Neural cell (in vitro differentiated cells): ENCODE results near the gene GPC5. TPM values are rescaled to one million over a fixed set of nuclear protein-coding genes. Genes with fewer than 3 reads are reported as not detected.

Experiments used
- H2AFZ ChIP-seq: fragments of 200-600, 300-800 bp; sonication (generic), shearing (Covaris generic); 2 replicates; pipeline ENCODE4 v1.6.0; 2014; ENCODE audit warnings: low read depth, mild to moderate bottlenecking, antibody characterized with exemption, low read length, moderate library complexity
- H3F3A ChIP-seq: fragments of 200-600 bp; shearing (Covaris generic); 2 replicates; pipeline ENCODE4 v1.6.1; 2016; ENCODE audit warnings: mild to moderate bottlenecking, moderate library complexity, mixed read lengths, antibody characterized with exemption, low read length; ENCODE audit not compliant: insufficient read depth, poor library complexity, severe bottlenecking
- H3K27ac ChIP-seq: fragments of 200-600, 300-800 bp; sonication (generic), shearing (Covaris generic); 2 replicates; pipeline ENCODE4 v1.5.1; 2014; ENCODE audit warnings: mild to moderate bottlenecking, low read length, moderate library complexity
- H3K27me3 ChIP-seq: fragments of 300-800, 200-600 bp; sonication (generic), shearing (Covaris generic); 2 replicates; pipeline ENCODE4 v1.6.0; 2014; ENCODE audit warnings: mild to moderate bottlenecking, low read depth, low read length, moderate library complexity; ENCODE audit not compliant: insufficient read depth
- H3K36me3 ChIP-seq: fragments of 300-800, 200-600 bp; sonication (generic), shearing (Covaris generic); 2 replicates; pipeline ENCODE4 v1.5.1; 2014; ENCODE audit warnings: mild to moderate bottlenecking, antibody characterized with exemption, low read length, moderate library complexity; ENCODE audit not compliant: insufficient read depth
- H3K4me2 ChIP-seq: fragments of 300-800, 200-600 bp; sonication (generic), shearing (Covaris generic); 2 replicates; pipeline ENCODE4 v1.6.0; 2014; ENCODE audit warnings: mild to moderate bottlenecking, low read length
- H3K4me3 ChIP-seq: fragments of 300-800, 200-600 bp; sonication (generic), shearing (Covaris generic); 2 replicates; pipeline ENCODE4 v1.5.1; 2014; ENCODE audit warnings: mild to moderate bottlenecking, low read length, moderate library complexity
- H3K79me2 ChIP-seq: fragments of 200-600 bp; shearing (Covaris generic); replicated peaks from 2 replicates; pipeline ENCODE4 v1.6.0; 2014; ENCODE audit warnings: mild to moderate bottlenecking, low read length, moderate library complexity; ENCODE audit not compliant: insufficient read depth
- H3K9ac ChIP-seq: fragments of 300-800, 200-600 bp; sonication (generic), shearing (Covaris generic); 2 replicates; pipeline ENCODE4 v1.6.1; 2016; ENCODE audit warnings: mild to moderate bottlenecking, low read length, mixed read lengths
- H3K9me2 ChIP-seq: fragments of 200-600 bp; shearing (Covaris generic); 2 replicates; pipeline ENCODE4 v1.6.1; 2016; ENCODE audit warnings: mild to moderate bottlenecking, low read length, mixed read lengths; ENCODE audit not compliant: insufficient read depth
- H3K9me3 ChIP-seq: fragments of 200-600, 300-800 bp; sonication (generic), shearing (Covaris generic); 2 replicates; pipeline ENCODE4 v1.6.1; 2016; ENCODE audit warnings: mild to moderate bottlenecking, mixed run types, low read length, moderate library complexity, mixed read lengths
- H4K20me1 ChIP-seq: fragments of 200-600 bp; shearing (Covaris generic); 2 replicates; pipeline ENCODE4 v1.6.1; 2016; ENCODE audit warnings: mild to moderate bottlenecking, mixed run types; ENCODE audit not compliant: insufficient read depth
- CTCF ChIP-seq: fragments of 450-650 bp; IDR thresholded peaks from 2 replicates; pipeline ENCODE4 v1.5.1; 2014; ENCODE audit warnings: antibody characterized with exemption, mild to moderate bottlenecking, moderate library complexity; ENCODE audit not compliant: poor library complexity, severe bottlenecking
- EP300 ChIP-seq: fragments of 450-650 bp; conservative IDR thresholded peaks from 2 replicates; pipeline ENCODE4 v1.6.1; 2014; ENCODE audit warnings: antibody characterized with exemption, mild to moderate bottlenecking, moderate library complexity; ENCODE audit not compliant: poor library complexity, severe bottlenecking
- EZH2 ChIP-seq: fragments of 200-600, 300-800 bp; shearing (Covaris generic), sonication (generic); IDR thresholded peaks from 2 replicates; pipeline ENCODE4 v1.6.1; 2014; ENCODE audit warnings: antibody characterized with exemption, low read length, borderline replicate concordance, mild to moderate bottlenecking; ENCODE audit not compliant: insufficient read depth, poor library complexity, severe bottlenecking
- MXI1 ChIP-seq: fragments of 450-650 bp; conservative IDR thresholded peaks from 2 replicates; pipeline ENCODE4 v1.6.1; 2014; ENCODE audit warnings: antibody characterized with exemption, mild to moderate bottlenecking; ENCODE audit not compliant: poor library complexity, severe bottlenecking
- POLR2AphosphoS5 ChIP-seq: IDR thresholded peaks from 2 replicates; pipeline ENCODE4 v1.6.1; 2012
- RAD21 ChIP-seq: fragments of 450-650 bp; conservative IDR thresholded peaks from 2 replicates; pipeline ENCODE4 v1.6.1; 2014; ENCODE audit warnings: antibody characterized with exemption, mild to moderate bottlenecking, moderate library complexity
- SMC3 ChIP-seq: fragments of 450-650 bp; conservative IDR thresholded peaks from 2 replicates; pipeline ENCODE4 v1.6.1; 2014; ENCODE audit warnings: antibody characterized with exemption, mild to moderate bottlenecking, moderate library complexity; ENCODE audit not compliant: poor library complexity
- TAF1 ChIP-seq: IDR thresholded peaks from 2 replicates; pipeline ENCODE4 v1.6.1; 2012; ENCODE audit warnings: low read depth
- polyA plus RNA-seq: library from polyadenylated mRNA; depleted of rRNA; stranded (reverse); fragments of >200 nt; gene quantifications from 2 replicates; pipeline ENCODE4 v1.2.3, GENCODE V29; 2014
- TF ChIP-seq, protein P1 (sequence below): IDR thresholded peaks from 2 replicates; pipeline ENCODE4 v1.6.1; 2012; ENCODE audit warnings: borderline replicate concordance

Gene GPC5
- polyA plus RNA-seq, 1 donor from 2014 or later, result 5.0 TPM

GRCh38 chr13:92196591-92197256 is 798.3 kb downstream of the GPC5 start:
- H3K4me3 ChIP-seq, result no peak overlapping the region
- no peaks in the 10 kb centered on the region for H3K79me2 ChIP-seq
- no peaks in the 10 kb centered on the region for H3K27me3 ChIP-seq
- H4K20me1 ChIP-seq, result no peaks in the 10 kb centered on the region
- H3K9me3 ChIP-seq, result no peaks in the 10 kb centered on the region
- no peaks in the 10 kb centered on the region for H3K9me2 ChIP-seq
- no peaks in the 10 kb centered on the region for H3K36me3 ChIP-seq
- no peak overlapping the region for H3K27ac ChIP-seq
- no peaks in the 10 kb centered on the region for H3F3A ChIP-seq
- no peak overlapping the region for H2AFZ ChIP-seq
- no peak overlapping the region for H3K4me2 ChIP-seq
- TF ChIP-seq POLR2AphosphoS5 (no peak), EP300 (no peak), EZH2 (no peak), RAD21 (no peak), MXI1 (no peak), SMC3 (no peak), TAF1 (no peak), CTCF (no peak)
- TF ChIP-seq, protein P1, sequence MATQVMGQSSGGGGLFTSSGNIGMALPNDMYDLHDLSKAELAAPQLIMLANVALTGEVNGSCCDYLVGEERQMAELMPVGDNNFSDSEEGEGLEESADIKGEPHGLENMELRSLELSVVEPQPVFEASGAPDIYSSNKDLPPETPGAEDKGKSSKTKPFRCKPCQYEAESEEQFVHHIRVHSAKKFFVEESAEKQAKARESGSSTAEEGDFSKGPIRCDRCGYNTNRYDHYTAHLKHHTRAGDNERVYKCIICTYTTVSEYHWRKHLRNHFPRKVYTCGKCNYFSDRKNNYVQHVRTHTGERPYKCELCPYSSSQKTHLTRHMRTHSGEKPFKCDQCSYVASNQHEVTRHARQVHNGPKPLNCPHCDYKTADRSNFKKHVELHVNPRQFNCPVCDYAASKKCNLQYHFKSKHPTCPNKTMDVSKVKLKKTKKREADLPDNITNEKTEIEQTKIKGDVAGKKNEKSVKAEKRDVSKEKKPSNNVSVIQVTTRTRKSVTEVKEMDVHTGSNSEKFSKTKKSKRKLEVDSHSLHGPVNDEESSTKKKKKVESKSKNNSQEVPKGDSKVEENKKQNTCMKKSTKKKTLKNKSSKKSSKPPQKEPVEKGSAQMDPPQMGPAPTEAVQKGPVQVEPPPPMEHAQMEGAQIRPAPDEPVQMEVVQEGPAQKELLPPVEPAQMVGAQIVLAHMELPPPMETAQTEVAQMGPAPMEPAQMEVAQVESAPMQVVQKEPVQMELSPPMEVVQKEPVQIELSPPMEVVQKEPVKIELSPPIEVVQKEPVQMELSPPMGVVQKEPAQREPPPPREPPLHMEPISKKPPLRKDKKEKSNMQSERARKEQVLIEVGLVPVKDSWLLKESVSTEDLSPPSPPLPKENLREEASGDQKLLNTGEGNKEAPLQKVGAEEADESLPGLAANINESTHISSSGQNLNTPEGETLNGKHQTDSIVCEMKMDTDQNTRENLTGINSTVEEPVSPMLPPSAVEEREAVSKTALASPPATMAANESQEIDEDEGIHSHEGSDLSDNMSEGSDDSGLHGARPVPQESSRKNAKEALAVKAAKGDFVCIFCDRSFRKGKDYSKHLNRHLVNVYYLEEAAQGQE, result no peak
- H3K9ac ChIP-seq, result no peak overlapping the region

DNA sequence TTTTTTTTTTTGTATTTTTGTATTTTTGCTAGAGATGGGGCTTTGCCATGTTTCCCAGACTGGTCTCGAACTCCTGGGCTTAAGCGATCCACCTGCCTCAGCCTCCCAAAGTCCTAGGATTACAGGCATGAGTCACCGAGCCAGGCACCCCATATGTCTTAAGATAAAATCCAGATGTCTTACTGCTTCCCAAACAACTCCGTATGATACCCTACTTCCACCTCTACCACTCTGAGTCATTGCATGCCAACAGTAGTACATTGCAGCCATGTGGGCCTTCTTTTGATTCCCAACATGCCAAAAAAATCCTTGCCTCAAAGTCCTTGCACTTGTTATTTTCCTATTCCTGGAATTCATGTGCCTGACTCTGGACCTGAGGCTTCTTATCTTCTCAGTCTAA is 799.2 kb downstream of the GPC5 start:
- no peak overlapping the region for H2AFZ ChIP-seq
- H3K4me3 ChIP-seq, result no peak overlapping the region
- no peak overlapping the region for H3K27ac ChIP-seq
- H3K27me3 ChIP-seq, result no peaks in the 10 kb centered on the region
- H3K79me2 ChIP-seq, result no peaks in the 10 kb centered on the region
- no peak overlapping the region for H3K4me2 ChIP-seq
- H3F3A ChIP-seq, result no peaks in the 10 kb centered on the region
- H3K9me3 ChIP-seq, result no peaks in the 10 kb centered on the region
- H4K20me1 ChIP-seq, result no peaks in the 10 kb centered on the region
- no peak overlapping the region for H3K9ac ChIP-seq
- TF ChIP-seq EP300 (no peak), EZH2 (no peak)
- no peaks in the 10 kb centered on the region for H3K36me3 ChIP-seq
- H3K9me2 ChIP-seq, result no peaks in the 10 kb centered on the region

- no peak overlapping the region for H3K9ac ChIP-seq
- H4K20me1 ChIP-seq, result no peaks in the 10 kb centered on the region
- H2AFZ ChIP-seq, result no peak overlapping the region
- H3K9me2 ChIP-seq, result no peaks in the 10 kb centered on the region
- H3K79me2 ChIP-seq, result no peaks in the 10 kb centered on the region
- no peaks in the 10 kb centered on the region for H3K27me3 ChIP-seq
- no peaks in the 10 kb centered on the region for H3F3A ChIP-seq
- TF ChIP-seq EP300 (no peak), EZH2 (no peak), TAF1 (no peak), RAD21 (no peak), MXI1 (no peak), SMC3 (no peak), POLR2AphosphoS5 (no peak), CTCF (no peak)
- TF ChIP-seq, protein P1, result no peak
- no peak overlapping the region for H3K27ac ChIP-seq
- no peak overlapping the region for H3K4me3 ChIP-seq
- H3K4me2 ChIP-seq, result no peak overlapping the region
- no peaks in the 10 kb centered on the region for H3K36me3 ChIP-seq
- no peaks in the 10 kb centered on the region for H3K9me3 ChIP-seq
Observed at GRCh38 chr13:92218615-92219014, 820.2 kb downstream of the GPC5 start.
